Measurements from ENCODE around the gene DLK2.

DNA sequence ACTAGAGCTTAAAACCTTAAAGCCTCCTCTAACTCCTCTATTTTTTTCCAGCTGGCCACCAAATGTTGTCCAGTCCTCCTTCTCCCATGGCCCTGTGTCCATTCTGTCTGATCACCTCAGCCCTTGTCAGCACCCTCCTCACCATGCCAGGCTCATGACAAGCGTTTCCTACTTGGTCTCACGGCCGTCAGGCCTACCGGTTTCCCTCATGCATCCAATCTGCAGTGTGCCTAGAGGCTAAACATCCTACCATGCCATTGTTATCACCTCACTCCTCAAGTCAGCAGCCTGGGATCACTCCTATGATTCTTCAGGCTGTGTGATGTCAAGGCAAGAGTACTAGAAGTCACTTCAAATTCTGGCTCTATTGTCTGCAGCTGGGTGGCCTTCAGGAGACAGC lies 12.4 kb upstream of the DLK2 start:
- no peak for TF ChIP-seq POLR2A (IDR thresholded peaks at IDR 0.05)
- TF ChIP-seq, protein P1, sequence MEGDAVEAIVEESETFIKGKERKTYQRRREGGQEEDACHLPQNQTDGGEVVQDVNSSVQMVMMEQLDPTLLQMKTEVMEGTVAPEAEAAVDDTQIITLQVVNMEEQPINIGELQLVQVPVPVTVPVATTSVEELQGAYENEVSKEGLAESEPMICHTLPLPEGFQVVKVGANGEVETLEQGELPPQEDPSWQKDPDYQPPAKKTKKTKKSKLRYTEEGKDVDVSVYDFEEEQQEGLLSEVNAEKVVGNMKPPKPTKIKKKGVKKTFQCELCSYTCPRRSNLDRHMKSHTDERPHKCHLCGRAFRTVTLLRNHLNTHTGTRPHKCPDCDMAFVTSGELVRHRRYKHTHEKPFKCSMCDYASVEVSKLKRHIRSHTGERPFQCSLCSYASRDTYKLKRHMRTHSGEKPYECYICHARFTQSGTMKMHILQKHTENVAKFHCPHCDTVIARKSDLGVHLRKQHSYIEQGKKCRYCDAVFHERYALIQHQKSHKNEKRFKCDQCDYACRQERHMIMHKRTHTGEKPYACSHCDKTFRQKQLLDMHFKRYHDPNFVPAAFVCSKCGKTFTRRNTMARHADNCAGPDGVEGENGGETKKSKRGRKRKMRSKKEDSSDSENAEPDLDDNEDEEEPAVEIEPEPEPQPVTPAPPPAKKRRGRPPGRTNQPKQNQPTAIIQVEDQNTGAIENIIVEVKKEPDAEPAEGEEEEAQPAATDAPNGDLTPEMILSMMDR (IDR thresholded peaks at IDR 0.05) = no peak

Measured in body of pancreas (tissue), 4 donors.